Esophagus squamous epithelium (tissue), 4 donors: ENCODE measurements around the gene DMRT1.

Experiments
- POLR2A ChIP-seq, 4 donors: fragments of 450-650 bp; IDR thresholded peaks; one replicate each; pipeline ENCODE4 v1.6.1; 2017; ENCODE audit warnings: antibody characterized with exemption in 4 of 4, mild to moderate bottlenecking in 4 of 4, moderate library complexity in 3 of 4
- TF ChIP-seq, protein P1 (sequence below), 6 experiments: fragments of 450-650 bp in 4 of 6; fragments of 200-600 bp in 2 of 6; sonication (generic) in 2 of 6; IDR thresholded peaks; one replicate each; pipeline ENCODE4 v1.5.1; 2016 to 2019; ENCODE audit warnings: antibody characterized with exemption in 6 of 6, mild to moderate bottlenecking in 4 of 6, moderate library complexity in 4 of 6

DNA sequence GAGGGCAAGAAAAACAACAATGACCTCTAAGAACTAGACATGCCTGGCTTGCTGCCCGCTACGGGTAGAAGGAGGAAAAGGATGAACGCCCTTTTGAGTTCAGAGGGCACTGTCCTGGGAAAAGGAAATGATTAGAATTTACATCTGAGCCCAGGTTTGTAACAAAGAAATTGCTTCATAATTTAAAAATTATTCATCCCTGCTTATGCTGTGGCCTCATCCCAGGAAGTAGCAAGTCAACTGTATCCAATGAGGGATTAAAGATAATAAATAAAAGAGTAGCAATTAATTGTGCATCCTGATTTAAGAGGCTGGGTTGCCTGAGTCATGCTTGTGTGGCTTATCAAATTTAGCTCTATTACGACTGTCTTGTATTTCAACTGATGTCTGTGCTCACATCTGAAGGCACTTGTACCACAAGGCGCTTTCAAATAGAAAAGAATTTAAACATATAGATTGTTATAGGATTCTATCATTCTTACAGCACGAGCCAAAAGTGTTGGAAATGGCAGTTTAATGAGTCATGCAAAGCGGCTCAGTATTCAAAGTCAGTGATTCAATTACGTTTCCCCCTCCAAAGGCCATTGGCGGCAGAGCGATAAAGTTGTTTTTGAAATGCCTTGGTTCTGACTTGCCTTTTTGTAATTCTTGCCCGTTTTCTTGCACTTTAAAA lies 40.0 kb upstream of the DMRT1 start:
- TF ChIP-seq, protein P1, sequence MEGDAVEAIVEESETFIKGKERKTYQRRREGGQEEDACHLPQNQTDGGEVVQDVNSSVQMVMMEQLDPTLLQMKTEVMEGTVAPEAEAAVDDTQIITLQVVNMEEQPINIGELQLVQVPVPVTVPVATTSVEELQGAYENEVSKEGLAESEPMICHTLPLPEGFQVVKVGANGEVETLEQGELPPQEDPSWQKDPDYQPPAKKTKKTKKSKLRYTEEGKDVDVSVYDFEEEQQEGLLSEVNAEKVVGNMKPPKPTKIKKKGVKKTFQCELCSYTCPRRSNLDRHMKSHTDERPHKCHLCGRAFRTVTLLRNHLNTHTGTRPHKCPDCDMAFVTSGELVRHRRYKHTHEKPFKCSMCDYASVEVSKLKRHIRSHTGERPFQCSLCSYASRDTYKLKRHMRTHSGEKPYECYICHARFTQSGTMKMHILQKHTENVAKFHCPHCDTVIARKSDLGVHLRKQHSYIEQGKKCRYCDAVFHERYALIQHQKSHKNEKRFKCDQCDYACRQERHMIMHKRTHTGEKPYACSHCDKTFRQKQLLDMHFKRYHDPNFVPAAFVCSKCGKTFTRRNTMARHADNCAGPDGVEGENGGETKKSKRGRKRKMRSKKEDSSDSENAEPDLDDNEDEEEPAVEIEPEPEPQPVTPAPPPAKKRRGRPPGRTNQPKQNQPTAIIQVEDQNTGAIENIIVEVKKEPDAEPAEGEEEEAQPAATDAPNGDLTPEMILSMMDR (IDR thresholded peaks at IDR 0.05), result no peak
- TF ChIP-seq POLR2A (IDR thresholded peaks at IDR 0.05), result no peak
